ENCODE measurements around the gene EEF1B2.

GRCh38 chr2:206160807-206161179, 1.1 kb downstream of the EEF1B2 start:
- no peak for TF ChIP-seq CTCF (conservative IDR thresholded peaks at IDR 0.05; ENCODE audit: low read length)
- no peak for TF ChIP-seq EZH2phosphoT487 (IDR thresholded peaks at IDR 0.05; ENCODE audit: borderline replicate concordance)

Measured in Loucy (cell line).